Activated naive CD8-positive, alpha-beta T cell (primary cell): Measurements from ENCODE around the gene INPP4B.
"Not testable (repeated sequence)": the region's sequence is repeated elsewhere in the genome, so short reads cannot be mapped to it uniquely, and the experiment has no call there.

Experiments
- H3K27ac Mint-ChIP-seq: one replicate; pipeline ENCODE4 v1.8.0; 2021; ENCODE audit warnings: mixed read lengths
- H3K27me3 Mint-ChIP-seq: one replicate; pipeline ENCODE4 v1.8.0; 2021; ENCODE audit warnings: mixed read lengths
- H3K36me3 Mint-ChIP-seq: one replicate; pipeline ENCODE4 v1.8.0; 2021; ENCODE audit warnings: mixed read lengths
- H3K4me1 Mint-ChIP-seq: one replicate; pipeline ENCODE4 v1.8.0; 2021; ENCODE audit warnings: low read depth, mixed read lengths
- H3K4me3 Mint-ChIP-seq: one replicate; pipeline ENCODE4 v1.8.0; 2021; ENCODE audit warnings: mild to moderate bottlenecking, mixed read lengths
- H3K9me3 Mint-ChIP-seq: one replicate; pipeline ENCODE4 v1.8.0; 2021; ENCODE audit warnings: low read depth, mixed read lengths

The INPP4B gene

DNA sequence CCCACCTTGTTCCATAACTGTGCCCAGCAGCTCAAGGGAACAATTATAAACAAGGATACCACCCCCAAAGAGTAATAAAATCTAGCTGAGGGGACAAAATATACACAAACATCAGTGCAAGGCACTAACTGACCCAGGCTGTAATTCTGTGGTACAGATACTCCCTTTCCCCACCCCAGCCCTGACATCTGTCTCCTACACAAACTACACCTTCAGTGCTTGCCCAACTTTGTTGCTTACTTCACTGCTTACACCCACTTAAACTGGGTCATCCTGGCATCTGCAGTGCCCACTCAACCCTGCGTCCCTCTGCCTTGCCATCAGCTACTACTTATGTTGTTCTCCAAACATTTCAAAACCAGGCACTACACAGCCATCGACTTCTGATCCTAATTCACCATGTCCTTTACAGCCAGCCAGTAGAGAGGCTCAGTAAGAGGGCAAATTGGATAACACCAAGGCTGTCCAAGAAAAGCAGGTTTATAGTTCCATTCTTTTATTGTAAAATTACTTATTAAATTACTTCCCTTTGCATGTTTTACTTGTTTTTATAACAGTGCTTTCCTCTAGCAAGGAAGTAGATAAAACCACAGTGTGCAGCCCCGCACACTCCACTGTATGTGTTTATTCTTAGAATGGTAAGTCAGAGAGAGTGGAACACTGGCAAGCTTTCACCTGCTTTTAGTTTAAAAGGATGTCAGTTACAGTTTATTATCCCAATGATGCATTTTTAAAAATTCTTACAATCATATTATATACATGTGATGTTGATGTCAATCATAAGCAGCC lies 149.6 kb downstream of the INPP4B start:
- peak overlapping the region; percentile 68 for H3K4me3 Mint-ChIP-seq
- peak overlapping the region; percentile 95 for H3K27ac Mint-ChIP-seq
- peaks cover 6% of the 10 kb centered on the region for H3K36me3 Mint-ChIP-seq
- no peaks in the 10 kb centered on the region for H3K9me3 Mint-ChIP-seq
- no peaks in the 10 kb centered on the region for H3K27me3 Mint-ChIP-seq
- H3K4me1 Mint-ChIP-seq, result peaks cover 66% of the 10 kb centered on the region

DNA sequence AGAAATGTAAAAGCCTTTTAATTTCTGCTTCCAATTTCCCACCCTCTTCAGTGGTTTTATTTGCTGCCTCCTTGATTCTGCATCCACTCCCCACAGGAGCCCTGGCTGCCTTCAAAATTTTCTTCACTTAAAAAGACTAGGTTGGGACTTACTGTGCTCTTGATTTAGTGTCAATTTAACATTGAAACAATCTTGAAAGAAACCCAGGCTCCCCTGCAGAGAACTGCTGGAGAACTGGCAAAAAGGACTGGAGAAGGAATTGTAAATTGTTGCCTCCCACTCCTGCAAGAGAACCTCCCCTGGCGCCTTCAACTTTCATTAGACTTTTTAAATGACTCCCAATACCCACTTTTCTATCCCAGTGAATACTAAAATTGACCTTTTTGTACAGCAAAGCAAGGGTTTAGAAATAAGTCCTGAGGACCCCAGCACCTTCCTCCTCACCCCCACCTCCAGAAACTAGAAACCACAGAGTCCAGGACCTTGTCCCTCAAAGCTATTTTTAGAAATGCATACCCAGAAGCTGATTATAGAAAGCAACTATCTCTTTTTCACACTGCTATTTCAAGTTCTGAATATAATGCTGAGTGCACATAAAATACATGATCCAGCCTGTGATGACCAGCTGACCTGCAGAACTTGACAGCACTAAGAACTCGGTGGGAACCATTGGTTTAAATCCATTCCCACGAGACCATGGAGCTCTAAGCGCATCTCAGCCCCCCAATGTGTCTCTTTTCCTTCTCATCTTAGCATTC lies 155.5 kb downstream of the INPP4B start:
- H3K27me3 Mint-ChIP-seq, result no peaks in the 10 kb centered on the region
- no peak overlapping the region for H3K27ac Mint-ChIP-seq
- peaks cover 13% of the 10 kb centered on the region for H3K36me3 Mint-ChIP-seq
- H3K9me3 Mint-ChIP-seq, result peaks cover 9% of the 10 kb centered on the region
- no peak overlapping the region for H3K4me3 Mint-ChIP-seq
- H3K4me1 Mint-ChIP-seq, result peaks cover 23% of the 10 kb centered on the region

- Mint-ChIP-seq H3K36me3 (peaks cover 17% of the 10 kb centered on the region), H3K4me3 (no peak overlapping the region), H3K9me3 (peaks cover 16% of the 10 kb centered on the region), H3K4me1 (peaks cover 16% of the 10 kb centered on the region), H3K27ac (no peak overlapping the region), H3K27me3 (no peaks in the 10 kb centered on the region)
Measured at GRCh38 chr4:142687547-142688275, 158.4 kb downstream of the INPP4B start.

DNA sequence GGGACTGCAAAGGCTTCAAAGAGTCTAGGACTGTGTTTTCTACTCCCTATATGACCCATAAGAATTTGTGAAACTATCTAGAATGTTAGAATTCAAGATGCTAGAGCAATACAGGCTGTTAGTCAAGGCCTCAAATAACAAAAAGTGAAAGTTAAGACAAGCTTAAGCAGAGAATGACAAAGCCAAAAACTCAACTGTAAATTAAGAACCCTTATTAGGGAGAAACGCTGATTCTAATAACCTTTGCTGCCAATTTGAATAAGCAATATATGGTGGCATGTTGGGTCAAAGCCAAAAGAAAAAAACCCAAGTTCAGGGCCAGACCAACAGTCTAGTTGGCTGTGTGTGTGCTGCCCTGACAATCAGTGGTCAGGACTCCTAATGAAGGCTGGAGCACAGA lies 160.0 kb downstream of the INPP4B start:
- Mint-ChIP-seq H3K27ac (no peak overlapping the region), H3K4me1 (peaks cover 14% of the 10 kb centered on the region), H3K9me3 (peaks cover 16% of the 10 kb centered on the region), H3K36me3 (peaks cover 14% of the 10 kb centered on the region), H3K27me3 (no peaks in the 10 kb centered on the region), H3K4me3 (no peak overlapping the region)

DNA sequence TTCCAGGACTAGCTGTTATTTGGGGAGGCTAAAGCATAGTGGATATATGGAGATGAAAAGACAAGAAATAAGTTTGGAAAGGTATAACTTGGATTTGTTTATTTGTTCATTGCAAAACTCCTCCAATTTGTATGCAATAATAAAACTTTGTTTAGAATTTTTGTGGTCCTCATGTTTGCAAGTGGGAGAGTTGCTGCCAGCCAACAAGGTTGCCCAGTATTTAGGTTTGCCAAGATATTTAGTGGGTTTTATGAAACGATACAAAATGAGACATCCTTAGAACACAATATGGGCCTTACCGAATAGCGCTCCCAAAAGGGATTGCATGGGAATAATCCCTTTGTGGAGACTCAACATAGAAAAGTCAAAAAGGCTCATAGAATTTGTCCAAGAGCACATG lies 162.1 kb downstream of the INPP4B start:
- Mint-ChIP-seq H3K4me1 (peaks cover 14% of the 10 kb centered on the region), H3K27ac (no peak overlapping the region), H3K27me3 (no peaks in the 10 kb centered on the region)

DNA sequence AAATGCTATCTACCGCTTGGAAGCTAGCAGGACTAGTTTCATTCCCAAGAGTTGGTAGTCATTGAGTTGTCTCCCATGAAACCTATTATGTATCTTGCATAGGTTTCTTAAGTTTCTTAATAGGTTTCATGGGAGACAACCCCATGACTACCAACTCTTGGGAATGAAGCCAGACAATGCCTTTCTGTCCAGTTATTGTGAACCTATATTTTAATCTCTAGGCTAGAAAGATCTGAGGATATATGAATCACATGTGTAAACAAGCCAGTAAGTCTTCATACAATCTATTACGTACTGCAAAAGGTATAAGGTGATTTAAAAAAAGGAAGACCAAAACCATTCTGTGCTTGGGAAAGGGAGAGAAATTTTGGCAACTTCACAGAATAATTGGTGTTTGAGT lies 162.6 kb downstream of the INPP4B start:
- Mint-ChIP-seq H3K9me3 (peaks cover 11% of the 10 kb centered on the region), H3K27me3 (no peaks in the 10 kb centered on the region)

More for the DNA sequence above, 162.1 kb downstream of the INPP4B start:
- Mint-ChIP-seq H3K36me3 (peaks cover 9% of the 10 kb centered on the region), H3K9me3 (peaks cover 11% of the 10 kb centered on the region), H3K4me3 (no peak overlapping the region)

GRCh38 chr4:142671516-142671915 lies 174.6 kb downstream of the INPP4B start:
- H3K9me3 Mint-ChIP-seq, result peaks cover 53% of the 10 kb centered on the region
- no peak overlapping the region for H3K4me3 Mint-ChIP-seq
- peaks cover 57% of the 10 kb centered on the region for H3K36me3 Mint-ChIP-seq
- H3K27me3 Mint-ChIP-seq, result no peaks in the 10 kb centered on the region
- H3K27ac Mint-ChIP-seq, result no peak overlapping the region
- H3K4me1 Mint-ChIP-seq, result peaks cover 8% of the 10 kb centered on the region

More for the DNA sequence above, 162.6 kb downstream of the INPP4B start:
- peaks cover 9% of the 10 kb centered on the region for H3K36me3 Mint-ChIP-seq
- H3K27ac Mint-ChIP-seq, result no peak overlapping the region
- no peak overlapping the region for H3K4me3 Mint-ChIP-seq
- H3K4me1 Mint-ChIP-seq, result peaks cover 18% of the 10 kb centered on the region

- H3K4me3 Mint-ChIP-seq, result no peak overlapping the region
- peaks cover 22% of the 10 kb centered on the region for H3K9me3 Mint-ChIP-seq
- no peaks in the 10 kb centered on the region for H3K4me1 Mint-ChIP-seq
- H3K36me3 Mint-ChIP-seq, result peaks cover 33% of the 10 kb centered on the region
- no peak overlapping the region for H3K27ac Mint-ChIP-seq
- no peaks in the 10 kb centered on the region for H3K27me3 Mint-ChIP-seq
Measured at GRCh38 chr4:142663828-142664227, 182.3 kb downstream of the INPP4B start.

DNA sequence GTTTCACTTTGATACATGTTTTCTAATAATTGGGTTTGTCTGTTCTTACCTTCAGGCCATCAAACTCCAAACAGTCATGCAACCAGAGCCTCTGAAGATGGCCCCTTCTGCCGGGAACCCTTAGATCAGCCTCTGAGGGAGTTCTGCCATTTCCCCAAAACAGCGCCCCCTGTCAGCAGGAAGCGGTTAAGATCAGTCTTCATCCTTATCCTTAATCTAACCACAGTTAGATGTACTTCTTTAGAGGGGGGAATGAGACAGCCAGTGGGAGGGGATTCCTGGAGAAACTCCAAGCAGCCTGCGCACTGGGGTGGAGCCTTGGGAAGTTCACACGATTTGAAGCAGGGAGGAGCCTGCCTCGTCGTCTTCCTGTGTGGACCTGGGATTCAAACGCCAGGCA lies 185.4 kb downstream of the INPP4B start:
- Mint-ChIP-seq H3K4me3 (no peak overlapping the region), H3K36me3 (peaks cover 24% of the 10 kb centered on the region), H3K27ac (no peak overlapping the region), H3K27me3 (no peaks in the 10 kb centered on the region), H3K4me1 (no peaks in the 10 kb centered on the region), H3K9me3 (peaks cover 8% of the 10 kb centered on the region)

DNA sequence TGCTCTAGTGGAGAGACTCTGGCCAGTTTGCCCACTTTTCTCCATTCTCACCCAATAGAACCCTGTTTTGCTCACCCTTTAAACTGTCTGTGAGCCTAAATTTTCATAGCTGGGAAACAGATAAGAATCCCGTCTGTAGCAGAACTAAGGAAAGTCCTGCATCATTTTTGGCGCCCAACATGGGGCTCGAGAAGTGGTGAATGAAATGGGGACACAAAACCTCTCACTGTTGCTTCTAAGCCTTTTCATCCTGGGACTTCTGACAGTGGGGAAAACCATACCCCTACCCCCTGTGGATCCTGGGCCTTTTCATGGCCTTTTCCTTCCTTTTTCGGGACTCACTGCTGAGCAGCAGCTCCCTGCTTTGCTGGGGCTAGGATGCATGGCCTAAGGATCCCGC lies 189.9 kb downstream of the INPP4B start:
- H3K36me3 Mint-ChIP-seq, result peaks cover 43% of the 10 kb centered on the region
- no peaks in the 10 kb centered on the region for H3K27me3 Mint-ChIP-seq
- peaks cover 16% of the 10 kb centered on the region for H3K9me3 Mint-ChIP-seq
- no peak overlapping the region for H3K4me3 Mint-ChIP-seq
- H3K27ac Mint-ChIP-seq, result no peak overlapping the region
- no peaks in the 10 kb centered on the region for H3K4me1 Mint-ChIP-seq

DNA sequence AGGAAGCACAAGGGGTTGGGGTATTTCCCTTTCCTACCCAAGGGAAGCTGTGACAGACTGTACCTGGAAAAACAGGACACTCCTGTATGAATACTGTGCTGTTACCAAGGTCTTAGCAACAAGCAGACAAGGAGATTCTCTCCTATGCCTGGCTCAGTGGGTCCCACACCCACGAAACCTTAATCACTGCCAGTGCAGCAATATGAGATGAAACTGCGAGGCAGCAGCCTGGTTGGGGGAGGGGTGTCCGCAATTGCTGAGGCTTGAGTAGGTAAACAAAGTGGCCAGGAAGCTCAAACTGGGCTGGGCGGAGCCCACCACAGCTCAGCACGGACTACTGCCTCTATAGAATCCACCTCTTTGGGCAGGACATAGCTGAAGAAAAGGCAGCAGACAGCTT lies 197.7 kb downstream of the INPP4B start:
- peaks cover 28% of the 10 kb centered on the region for H3K4me1 Mint-ChIP-seq
- H3K36me3 Mint-ChIP-seq, result peaks cover 40% of the 10 kb centered on the region
- no peak overlapping the region for H3K4me3 Mint-ChIP-seq
- H3K27ac Mint-ChIP-seq, result no peak overlapping the region
- H3K9me3 Mint-ChIP-seq, result peaks cover 23% of the 10 kb centered on the region
- no peaks in the 10 kb centered on the region for H3K27me3 Mint-ChIP-seq

DNA sequence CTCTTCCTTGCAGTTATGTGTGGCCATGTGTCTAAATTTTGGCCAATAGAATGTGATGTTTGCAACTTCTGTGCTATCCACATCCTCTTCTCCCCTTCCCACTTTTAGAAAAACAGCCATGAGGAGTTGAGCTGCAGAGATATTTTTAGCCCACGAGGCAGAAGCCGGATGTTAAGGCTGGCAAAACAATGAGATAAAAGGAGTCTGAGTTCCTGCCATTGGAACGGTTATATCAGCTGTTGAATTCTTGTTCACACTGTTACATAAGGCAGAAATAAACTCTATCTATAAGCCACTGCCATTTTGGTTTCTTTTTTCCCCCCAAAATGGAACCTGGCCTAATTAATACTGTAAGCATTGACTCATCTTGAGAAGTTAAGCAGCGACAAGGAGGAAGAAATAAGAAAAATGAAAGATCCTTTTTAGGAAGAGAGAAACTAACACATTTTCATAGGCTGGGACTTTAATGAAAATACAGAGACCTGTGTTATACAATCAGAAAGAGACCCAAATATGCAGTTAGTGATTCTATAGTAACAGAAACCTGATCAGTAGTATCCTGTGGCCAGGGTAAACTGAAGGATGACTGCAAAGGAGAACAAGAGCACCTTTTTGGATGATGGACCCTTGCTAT lies 200.5 kb downstream of the INPP4B start:
- Mint-ChIP-seq H3K27me3 (no peaks in the 10 kb centered on the region), H3K4me1 (peaks cover 30% of the 10 kb centered on the region), H3K36me3 (peaks cover 36% of the 10 kb centered on the region), H3K27ac (peak overlapping the region; percentile 88), H3K4me3 (peak overlapping the region; percentile 44), H3K9me3 (peaks cover 11% of the 10 kb centered on the region)

GRCh38 chr4:142644628-142645027 lies 201.5 kb downstream of the INPP4B start:
- H3K4me3 Mint-ChIP-seq, H3K27me3 Mint-ChIP-seq, H3K27ac Mint-ChIP-seq, H3K9me3 Mint-ChIP-seq: not testable (repeated sequence)
- H3K36me3 Mint-ChIP-seq, result peaks cover 28% of the 10 kb centered on the region
- peaks cover 30% of the 10 kb centered on the region for H3K4me1 Mint-ChIP-seq

DNA sequence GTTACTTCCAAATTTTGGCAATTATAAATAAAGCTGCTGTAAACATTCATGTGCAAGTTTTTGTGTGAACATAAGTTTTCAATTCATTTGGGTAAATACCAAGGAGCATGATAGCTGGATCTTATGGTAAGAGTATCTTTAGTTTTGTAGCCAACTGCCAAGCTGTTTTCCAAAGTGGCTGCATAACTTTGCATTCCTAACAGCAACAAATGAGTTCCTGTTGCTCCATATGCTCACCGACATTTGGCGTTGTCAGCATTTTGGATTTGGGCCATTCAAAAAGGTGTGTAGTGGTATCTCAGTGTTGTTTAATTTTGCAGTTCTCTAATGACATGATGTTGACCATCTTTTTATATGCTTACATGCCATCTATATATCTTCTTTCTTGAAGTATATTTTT lies 208.5 kb downstream of the INPP4B start:
- H3K27me3 Mint-ChIP-seq, result no peaks in the 10 kb centered on the region
- peaks cover 14% of the 10 kb centered on the region for H3K9me3 Mint-ChIP-seq

More for the DNA sequence above, 208.5 kb downstream of the INPP4B start:
- Mint-ChIP-seq H3K4me1 (no peaks in the 10 kb centered on the region), H3K27ac (no peak overlapping the region), H3K36me3 (peaks cover 19% of the 10 kb centered on the region), H3K4me3 (no peak overlapping the region)
